HCT116 (cell line): ENCODE results near the gene VGLL2. TPM values are rescaled to one million over a fixed set of nuclear protein-coding genes. Genes with fewer than 3 reads are reported as not detected.

Experiments used
- ATAC-seq: fragments of 200-7000 bp; cut with Tn5 transposase; 2 replicates; pipeline ENCODE4 v1.9.1; 2020; ENCODE audit warnings: mild to moderate bottlenecking, moderate library complexity
- BruUV-seq: library from RNA; stranded (reverse); fragments of 400-500 nt; replicated peaks from 2 replicates; lab custom pipeline; 2021; lab: Mats Ljungman, UMichigan
- CTCF ChIA-PET: fragments of 300-600 bp; sonication (Branson Sonifier 250); formaldehyde crosslinking; loops from one replicate; lab custom pipeline; 2021; ENCODE audit warnings: antibody characterized with exemption; lab: Charles Lee
- POLR2A ChIA-PET: fragments of 300-600, 350-600 bp; sonication (Branson Sonifier 250); formaldehyde crosslinking; loops from one replicate; lab custom pipeline; 2021; ENCODE audit warnings: antibody characterized with exemption; lab: Charles Lee
- RAD21 ChIA-PET, 2 experiments: fragments of 300-600 bp; sonication (Branson Sonifier 250); formaldehyde crosslinking; loops; one replicate each; lab custom pipeline; 2023; ENCODE audit warnings: low total read pairs in 2 of 2; ENCODE audit not compliant: uncharacterized antibody in 2 of 2, unreplicated experiment in 2 of 2, low non-redundant PET in 1 of 2; lab: Charles Lee
- DNase-seq: peaks from one replicate; pipeline ENCODE4 v3.0.0-alpha.2; 2010; ENCODE audit warnings: low read depth, low spot score
- H2AFZ ChIP-seq: fragments of 200-600 bp; shearing (Covaris generic), sonication (generic); 2 replicates; pipeline ENCODE4 v1.6.1; 2017; ENCODE audit warnings: low read depth, mixed run types, mixed read lengths, antibody characterized with exemption, low read length; ENCODE audit not compliant: poor library complexity, severe bottlenecking
- H3K27ac ChIP-seq: 2 replicates; pipeline ENCODE4 v1.5.1; 2012; ENCODE audit warnings: low read depth, low read length
- H3K27me3 ChIP-seq: fragments of 200-600 bp; sonication (generic); 2 replicates; pipeline ENCODE4 v1.6.1; 2016; ENCODE audit warnings: mixed run types, low read length, mixed read lengths; ENCODE audit not compliant: insufficient read depth
- H3K36me3 ChIP-seq, 2 experiments: fragments of 200-500 bp in 1 of 2; fragments of 200-600 bp in 1 of 2; sonication (Bioruptor generic) in 1 of 2; sonication (generic) in 1 of 2; 2 replicates each; pipeline versions ENCODE4 v1.5.1 to v1.6.1; 2014 to 2016; ENCODE audit warnings: low read length in 2 of 2, inconsistent platforms in 1 of 2, mixed read lengths in 1 of 2, mixed run types in 1 of 2; ENCODE audit not compliant: insufficient read depth in 2 of 2, control insufficient read depth in 1 of 2
- H3K4me1 ChIP-seq, 2 experiments: fragments of 200-600 bp in 1 of 2; sonication (generic) in 1 of 2; 2 replicates each; pipeline versions ENCODE4 v1.5.1 to v1.6.1; 2012 to 2017; ENCODE audit warnings: low read length in 2 of 2, inconsistent platforms in 1 of 2, mild to moderate bottlenecking in 1 of 2, mixed read lengths in 1 of 2, mixed run types in 1 of 2, moderate library complexity in 1 of 2; ENCODE audit not compliant: insufficient read depth in 2 of 2, control insufficient read depth in 1 of 2
- H3K4me2 ChIP-seq: fragments of 200-600 bp; sonication (generic); 2 replicates; pipeline ENCODE4 v1.6.1; 2017; ENCODE audit warnings: mixed run types, low read length, mixed read lengths
- H3K4me3 ChIP-seq, 2 experiments: fragments of 200-600 bp in 1 of 2; sonication (generic) in 1 of 2; replicated peaks in 1 of 2; 2 replicates each; pipeline ENCODE4 v1.5.1; 2011 to 2016; ENCODE audit warnings: low read length in 2 of 2, control low read depth in 1 of 2, low read depth in 1 of 2, mild to moderate bottlenecking in 1 of 2, mixed read lengths in 1 of 2, mixed run types in 1 of 2
- H3K79me2 ChIP-seq: fragments of 200-600 bp; sonication (generic); 2 replicates; pipeline ENCODE4 v1.6.1; 2017; ENCODE audit warnings: mild to moderate bottlenecking, mixed run types, low read length, moderate library complexity, mixed read lengths; ENCODE audit not compliant: insufficient read depth
- H3K9ac ChIP-seq: fragments of 200-600 bp; sonication (generic); 2 replicates; pipeline ENCODE4 v1.6.1; 2016; ENCODE audit warnings: low read length, mixed read lengths
- H3K9me2 ChIP-seq: fragments of 200-600 bp; sonication (generic), shearing (Covaris generic); 2 replicates; pipeline ENCODE4 v1.6.1; 2017; ENCODE audit warnings: mixed run types, mild to moderate bottlenecking, moderate library complexity; ENCODE audit not compliant: insufficient read depth
- H3K9me3 ChIP-seq, 2 experiments: fragments of 200-500 bp in 1 of 2; fragments of 200-600 bp in 1 of 2; sonication (Bioruptor generic) in 1 of 2; sonication (generic) in 1 of 2; 2 replicates each; pipeline ENCODE4 v1.6.1; 2014 to 2017; ENCODE audit warnings: low read length in 2 of 2, mixed read lengths in 2 of 2, inconsistent platforms in 1 of 2, low read depth in 1 of 2, mild to moderate bottlenecking in 1 of 2, mixed run types in 1 of 2, moderate library complexity in 1 of 2; ENCODE audit not compliant: control insufficient read depth in 1 of 2, insufficient read depth in 1 of 2
- H4K20me1 ChIP-seq: fragments of 200-600 bp; sonication (generic), shearing (Covaris generic); 2 replicates; pipeline ENCODE4 v1.6.1; 2017; ENCODE audit warnings: mixed run types, mild to moderate bottlenecking, moderate library complexity; ENCODE audit not compliant: insufficient read depth
- CBX3 ChIP-seq: IDR thresholded peaks from 2 replicates; pipeline ENCODE4 v1.6.1; 2012; ENCODE audit warnings: low read depth
- CEBPB ChIP-seq: IDR thresholded peaks from 2 replicates; pipeline ENCODE4 v1.6.1; 2012; ENCODE audit warnings: low read depth
- EGR1 ChIP-seq: IDR thresholded peaks from 2 replicates; pipeline ENCODE4 v1.6.1; 2012; ENCODE audit warnings: low read depth
- ELF1 ChIP-seq: IDR thresholded peaks from 2 replicates; pipeline ENCODE4 v1.6.1; 2012; ENCODE audit warnings: low read depth, borderline replicate concordance
- EZH2 ChIP-seq: fragments of 200-600 bp; sonication (generic); IDR thresholded peaks from 2 replicates; pipeline ENCODE4 v1.6.1; 2017; ENCODE audit warnings: antibody characterized with exemption, mixed run types
- EZH2phosphoT487 ChIP-seq: fragments of 200-600 bp; IDR thresholded peaks from 2 replicates; pipeline ENCODE4 v1.6.1; 2018; ENCODE audit warnings: antibody characterized with exemption, borderline replicate concordance
- FOSL1 ChIP-seq: IDR thresholded peaks from 2 replicates; pipeline ENCODE4 v1.6.1; 2012; ENCODE audit warnings: low read depth
- JUND ChIP-seq: IDR thresholded peaks from 2 replicates; pipeline ENCODE4 v1.6.1; 2012
- POLR2A ChIP-seq: IDR thresholded peaks from 2 replicates; pipeline ENCODE4 v1.7.0; 2011; ENCODE audit warnings: borderline replicate concordance; ENCODE audit not compliant: insufficient read depth, insufficient read length; ENCODE audit errors: extremely low read depth
- RAD21 ChIP-seq: IDR thresholded peaks from 2 replicates; pipeline ENCODE4 v1.6.1; 2012; ENCODE audit warnings: low read depth, mild to moderate bottlenecking
- SIN3A ChIP-seq: IDR thresholded peaks from 2 replicates; pipeline ENCODE4 v1.6.1; 2012; ENCODE audit warnings: low read depth
- SP1 ChIP-seq: IDR thresholded peaks from 2 replicates; pipeline ENCODE4 v1.6.1; 2012; ENCODE audit warnings: low read depth
- SRF ChIP-seq: IDR thresholded peaks from 2 replicates; pipeline ENCODE4 v1.6.1; 2012; ENCODE audit warnings: low read depth
- YY1 ChIP-seq: IDR thresholded peaks from 2 replicates; pipeline ENCODE4 v1.6.1; 2011; ENCODE audit warnings: low read length, low read depth, moderate library complexity, mild to moderate bottlenecking; ENCODE audit not compliant: insufficient replicate concordance; ENCODE audit errors: extremely low read depth
- intact Hi-C: fragments of 100-400 bp; cut with micrococcal nuclease; formaldehyde crosslinking; loops from 2 replicates; pipeline ENCODE4 v1.10.0; 2022
- total RNA-seq: library from RNA; stranded (reverse); gene quantifications from one replicate; pipeline ENCODE4 v1.2.1, GENCODE V29; 2021; ENCODE audit not compliant: unreplicated experiment
- TF ChIP-seq, protein P1 (sequence below), 3 experiments: fragments of 200-600 bp in 1 of 3; sonication (generic) in 1 of 3; IDR thresholded peaks in 2 of 3; conservative IDR thresholded peaks in 1 of 3; 2 replicates each; pipeline ENCODE4 v1.5.1; 2012 to 2017; ENCODE audit warnings: low read depth in 2 of 3, low read length in 2 of 3, antibody characterized with exemption in 1 of 3, borderline replicate concordance in 1 of 3, control low read depth in 1 of 3, mild to moderate bottlenecking in 1 of 3, mixed read lengths in 1 of 3, mixed run types in 1 of 3, moderate library complexity in 1 of 3; ENCODE audit not compliant: insufficient read depth in 1 of 3
- TF ChIP-seq, protein P2 (sequence below): IDR thresholded peaks from 2 replicates; pipeline ENCODE4 v1.6.1; 2012
- TF ChIP-seq, protein P3 (sequence below): IDR thresholded peaks from 2 replicates; pipeline ENCODE4 v1.6.1; 2012
- TF ChIP-seq, protein P4 (sequence below): IDR thresholded peaks from 2 replicates; pipeline ENCODE4 v1.6.1; 2012; ENCODE audit warnings: low read depth

Gene VGLL2
- total RNA-seq, 1 experiment from 2014 or later: not detected

DNA sequence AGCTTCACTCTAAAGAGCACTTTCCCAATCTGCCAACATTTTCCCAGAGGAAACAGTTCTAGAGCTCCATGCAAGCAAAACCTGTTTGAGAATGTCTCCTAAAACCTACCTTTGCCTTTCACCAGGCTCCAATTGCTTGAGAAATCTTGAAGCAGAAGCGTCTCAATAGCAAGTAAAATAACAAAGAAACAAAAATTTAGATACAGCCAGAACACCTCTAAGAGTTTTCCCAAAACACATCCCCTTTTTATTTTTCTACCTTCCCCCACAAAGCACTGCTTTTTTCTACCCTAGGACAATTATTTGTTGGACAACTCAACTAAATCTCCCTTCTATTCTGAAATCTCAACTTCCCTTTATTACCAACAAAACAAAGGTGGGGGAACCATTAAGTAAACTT, 3.6 kb downstream of the VGLL2 start:
- intact Hi-C loops: no loop called here

More for the DNA sequence above, 3.6 kb downstream of the VGLL2 start:
- no peak overlapping the region for H3K27ac ChIP-seq
- POLR2A ChIA-PET: no interaction called here
- TF ChIP-seq, protein P1, sequence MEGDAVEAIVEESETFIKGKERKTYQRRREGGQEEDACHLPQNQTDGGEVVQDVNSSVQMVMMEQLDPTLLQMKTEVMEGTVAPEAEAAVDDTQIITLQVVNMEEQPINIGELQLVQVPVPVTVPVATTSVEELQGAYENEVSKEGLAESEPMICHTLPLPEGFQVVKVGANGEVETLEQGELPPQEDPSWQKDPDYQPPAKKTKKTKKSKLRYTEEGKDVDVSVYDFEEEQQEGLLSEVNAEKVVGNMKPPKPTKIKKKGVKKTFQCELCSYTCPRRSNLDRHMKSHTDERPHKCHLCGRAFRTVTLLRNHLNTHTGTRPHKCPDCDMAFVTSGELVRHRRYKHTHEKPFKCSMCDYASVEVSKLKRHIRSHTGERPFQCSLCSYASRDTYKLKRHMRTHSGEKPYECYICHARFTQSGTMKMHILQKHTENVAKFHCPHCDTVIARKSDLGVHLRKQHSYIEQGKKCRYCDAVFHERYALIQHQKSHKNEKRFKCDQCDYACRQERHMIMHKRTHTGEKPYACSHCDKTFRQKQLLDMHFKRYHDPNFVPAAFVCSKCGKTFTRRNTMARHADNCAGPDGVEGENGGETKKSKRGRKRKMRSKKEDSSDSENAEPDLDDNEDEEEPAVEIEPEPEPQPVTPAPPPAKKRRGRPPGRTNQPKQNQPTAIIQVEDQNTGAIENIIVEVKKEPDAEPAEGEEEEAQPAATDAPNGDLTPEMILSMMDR (IDR thresholded peaks at IDR 0.05 in 2 of 3, conservative IDR thresholded peaks at IDR 0.05 in 1 of 3; ENCODE audit: borderline replicate concordance in 1 of 3, insufficient read depth in 1 of 3, low read depth in 2 of 3, low read length in 2 of 3): no peak
- TF ChIP-seq ELF1 (no peak), EGR1 (no peak), EZH2 (no peak), CBX3 (no peak), SIN3A (no peak), POLR2A (no peak), SRF (no peak), CEBPB (no peak), SP1 (no peak), JUND (no peak), FOSL1 (no peak), EZH2phosphoT487 (no peak), YY1 (no peak), RAD21 (no peak)
- TF ChIP-seq, protein P2, sequence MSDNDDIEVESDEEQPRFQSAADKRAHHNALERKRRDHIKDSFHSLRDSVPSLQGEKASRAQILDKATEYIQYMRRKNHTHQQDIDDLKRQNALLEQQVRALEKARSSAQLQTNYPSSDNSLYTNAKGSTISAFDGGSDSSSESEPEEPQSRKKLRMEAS: no peak
- TF ChIP-seq, protein P3, sequence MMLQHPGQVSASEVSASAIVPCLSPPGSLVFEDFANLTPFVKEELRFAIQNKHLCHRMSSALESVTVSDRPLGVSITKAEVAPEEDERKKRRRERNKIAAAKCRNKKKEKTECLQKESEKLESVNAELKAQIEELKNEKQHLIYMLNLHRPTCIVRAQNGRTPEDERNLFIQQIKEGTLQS: no peak
- TF ChIP-seq, protein P4, sequence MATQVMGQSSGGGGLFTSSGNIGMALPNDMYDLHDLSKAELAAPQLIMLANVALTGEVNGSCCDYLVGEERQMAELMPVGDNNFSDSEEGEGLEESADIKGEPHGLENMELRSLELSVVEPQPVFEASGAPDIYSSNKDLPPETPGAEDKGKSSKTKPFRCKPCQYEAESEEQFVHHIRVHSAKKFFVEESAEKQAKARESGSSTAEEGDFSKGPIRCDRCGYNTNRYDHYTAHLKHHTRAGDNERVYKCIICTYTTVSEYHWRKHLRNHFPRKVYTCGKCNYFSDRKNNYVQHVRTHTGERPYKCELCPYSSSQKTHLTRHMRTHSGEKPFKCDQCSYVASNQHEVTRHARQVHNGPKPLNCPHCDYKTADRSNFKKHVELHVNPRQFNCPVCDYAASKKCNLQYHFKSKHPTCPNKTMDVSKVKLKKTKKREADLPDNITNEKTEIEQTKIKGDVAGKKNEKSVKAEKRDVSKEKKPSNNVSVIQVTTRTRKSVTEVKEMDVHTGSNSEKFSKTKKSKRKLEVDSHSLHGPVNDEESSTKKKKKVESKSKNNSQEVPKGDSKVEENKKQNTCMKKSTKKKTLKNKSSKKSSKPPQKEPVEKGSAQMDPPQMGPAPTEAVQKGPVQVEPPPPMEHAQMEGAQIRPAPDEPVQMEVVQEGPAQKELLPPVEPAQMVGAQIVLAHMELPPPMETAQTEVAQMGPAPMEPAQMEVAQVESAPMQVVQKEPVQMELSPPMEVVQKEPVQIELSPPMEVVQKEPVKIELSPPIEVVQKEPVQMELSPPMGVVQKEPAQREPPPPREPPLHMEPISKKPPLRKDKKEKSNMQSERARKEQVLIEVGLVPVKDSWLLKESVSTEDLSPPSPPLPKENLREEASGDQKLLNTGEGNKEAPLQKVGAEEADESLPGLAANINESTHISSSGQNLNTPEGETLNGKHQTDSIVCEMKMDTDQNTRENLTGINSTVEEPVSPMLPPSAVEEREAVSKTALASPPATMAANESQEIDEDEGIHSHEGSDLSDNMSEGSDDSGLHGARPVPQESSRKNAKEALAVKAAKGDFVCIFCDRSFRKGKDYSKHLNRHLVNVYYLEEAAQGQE: no peak
- TF ChIP-seq, all 23 proteins: peak for 0
- Histone ChIP-seq H3K4me1 (no peaks in the 10 kb centered on the region), H4K20me1 (no peaks in the 10 kb centered on the region), H3K4me2 (no peak overlapping the region), H3K4me3 (no peak overlapping the region), H3K9ac (no peak overlapping the region), H2AFZ (no peak overlapping the region), H3K27me3 (peaks cover 6% of the 10 kb centered on the region; the same call in 1 of the 2 replicates), H3K36me3 (no peaks in the 10 kb centered on the region), H3K9me3 (no peaks in the 10 kb centered on the region), H3K9me2 (no peaks in the 10 kb centered on the region), H3K79me2 (no peaks in the 10 kb centered on the region)
- BruUV-seq: no TSS peak
- no peak for ATAC-seq
- no peak for DNase-seq
- RAD21 ChIA-PET: no interaction called here
- CTCF ChIA-PET: no interaction called here
